ENCODE measurements around the gene NPAT.

GRCh38 chr11:108115500-108116140 is 106.8 kb downstream of the NPAT start:
- TF ChIP-seq CTCF (IDR thresholded peaks at IDR 0.05; ENCODE audit: poor library complexity) (no peak), EZH2 (IDR thresholded peaks at IDR 0.05; ENCODE audit: borderline replicate concordance) (no peak)

All from hepatocyte (in vitro differentiated cells).